HepG2 (cell line): Measurements from ENCODE around the gene SMG5. TPM values are rescaled to one million over a fixed set of nuclear protein-coding genes. Genes with fewer than 3 reads are reported as not detected.

Source experiments
- ARNT ChIP-seq: fragments of 450-650 bp; IDR thresholded peaks from 2 replicates; pipeline ENCODE4 v1.6.1; 2017
- CBFB ChIP-seq: sonication (generic); formaldehyde crosslinking; IDR thresholded peaks from 2 replicates; pipeline ENCODE4 v1.4.0; 2020; ENCODE audit warnings: missing genetic modification reagents
- CSRNP2 ChIP-seq: sonication (generic); formaldehyde crosslinking; conservative IDR thresholded peaks from 2 replicates; pipeline ENCODE4 v1.8.0; 2022; ENCODE audit warnings: low read depth, missing genetic modification reagents
- ESRRA ChIP-seq: sonication (generic); formaldehyde crosslinking; IDR thresholded peaks from 2 replicates; pipeline ENCODE4 v1.5.1; 2020; ENCODE audit warnings: mild to moderate bottlenecking, low read depth, missing genetic modification reagents
- ETV5 ChIP-seq: IDR thresholded peaks from 2 replicates; pipeline ENCODE4 v1.6.1; 2018; ENCODE audit warnings: missing biosample characterization, missing genetic modification reagents, inconsistent platforms, borderline replicate concordance
- GTF3A ChIP-seq: sonication (generic); formaldehyde crosslinking; conservative IDR thresholded peaks from 2 replicates; pipeline ENCODE4 v1.4.0; 2020; ENCODE audit warnings: mild to moderate bottlenecking, missing genetic modification reagents
- MAX ChIP-seq: IDR thresholded peaks from 2 replicates; pipeline ENCODE4 v1.6.1; 2012; ENCODE audit warnings: inconsistent platforms
- NR2F6 ChIP-seq, 2 experiments: IDR thresholded peaks; 2 replicates each; pipeline ENCODE4 v1.6.1; 2016; ENCODE audit warnings: antibody characterized with exemption in 1 of 2, mild to moderate bottlenecking in 1 of 2
- NR3C1 ChIP-seq: sonication (generic); formaldehyde crosslinking; IDR thresholded peaks from 2 replicates; pipeline ENCODE4 v1.4.0; 2020; ENCODE audit warnings: missing genetic modification reagents
- SMARCC2 ChIP-seq: fragments of 450-650 bp; IDR thresholded peaks from 2 replicates; pipeline ENCODE4 v1.6.1; 2017; ENCODE audit warnings: antibody characterized with exemption, mild to moderate bottlenecking
- TEAD3 ChIP-seq: optimal IDR thresholded peaks from 2 replicates; pipeline ENCODE3; 2016; ENCODE audit warnings: borderline replicate concordance
- U2AF1 ChIP-seq: fragments of 200-400 bp; formaldehyde crosslinking; optimal IDR thresholded peaks from 2 replicates; pipeline ENCODE3; 2017; ENCODE audit warnings: mild to moderate bottlenecking, low read depth, low read length
- YEATS2 ChIP-seq: sonication (generic); formaldehyde crosslinking; IDR thresholded peaks from 2 replicates; pipeline ENCODE4 v1.4.0; 2020; ENCODE audit warnings: missing genetic modification reagents, borderline replicate concordance
- ZBED4 ChIP-seq: sonication (generic); formaldehyde crosslinking; IDR thresholded peaks from 2 replicates; pipeline ENCODE4 v1.4.0; 2020; ENCODE audit warnings: missing genetic modification reagents, borderline replicate concordance
- ZBTB49 ChIP-seq: sonication (generic); formaldehyde crosslinking; IDR thresholded peaks from 2 replicates; pipeline ENCODE4 v1.4.0; 2020; ENCODE audit warnings: missing genetic modification reagents, borderline replicate concordance
- ZNF251 ChIP-seq: sonication (generic); formaldehyde crosslinking; IDR thresholded peaks from 2 replicates; pipeline ENCODE4 v1.9.0; 2021; ENCODE audit warnings: mild to moderate bottlenecking, missing genetic modification reagents
- ZNF253 ChIP-seq: sonication (generic); formaldehyde crosslinking; IDR thresholded peaks from 2 replicates; pipeline ENCODE4 v1.8.0; 2022; ENCODE audit warnings: mild to moderate bottlenecking, missing genetic modification reagents, borderline replicate concordance
- ZNF282 ChIP-seq: fragments of 450-650 bp; IDR thresholded peaks from 2 replicates; pipeline ENCODE4 v1.6.1; 2018; ENCODE audit not compliant: partially characterized antibody
- ZNF33B ChIP-seq: sonication (generic); formaldehyde crosslinking; IDR thresholded peaks from 2 replicates; pipeline ENCODE4 v1.5.1; 2020; ENCODE audit warnings: mild to moderate bottlenecking, missing genetic modification reagents
- ZNF615 ChIP-seq: sonication (generic); formaldehyde crosslinking; IDR thresholded peaks from 2 replicates; pipeline ENCODE4 v1.5.0; 2020; ENCODE audit warnings: mild to moderate bottlenecking, missing genetic modification reagents, borderline replicate concordance
- ZNF737 ChIP-seq: sonication (generic); formaldehyde crosslinking; IDR thresholded peaks from 2 replicates; pipeline ENCODE4 v1.5.0; 2020; ENCODE audit warnings: missing genetic modification reagents, mild to moderate bottlenecking, borderline replicate concordance
- polyA plus RNA-seq, 8 experiments: library from polyadenylated mRNA; depleted of rRNA in 3 of 8; stranded (reverse) in 7 of 8; unstranded in 1 of 8; fragments of >200 nt; fragmentation: Illumina TruSeq in 4 of 8; extraction: Trizol in 4 of 8; gene quantifications; 2 replicates each; pipeline versions ENCODE4 v1.2.1 to v1.2.3, GENCODE V29; 2011 to 2016; ENCODE audit warnings: low read depth in 4 of 8, missing spikeins in 1 of 8, mixed read lengths in 1 of 8; ENCODE audit not compliant: insufficient read depth in 1 of 8
- total RNA-seq, 5 experiments: library from RNA; depleted of rRNA; stranded (reverse); fragments of >200 nt; fragmentation: Illumina TruSeq; extraction: Trizol; gene quantifications; 2 replicates each; pipeline ENCODE4 v1.2.3, GENCODE V29; 2016; ENCODE audit warnings: low read depth in 1 of 5

The SMG5 gene
- total and polyA plus RNA-seq, 2 of the 13 experiments (the other 11 are each of a cell fraction or from before 2014, with no cell fraction given), result 50.5 to 84.0 TPM

- no peak for TF ChIP-seq ZNF737
- TF ChIP-seq U2AF1, result no peak
- TF ChIP-seq ETV5, result no peak
- 0 out of 2 replicates have a peak, but pooled peaks have one; percentile 72 for TF ChIP-seq ZNF253 (CRISPR knock-in tag)
- TF ChIP-seq NR2F6 (IDR thresholded peaks at IDR 0.05), result 0 out of 2 replicates have a peak, but pooled peaks have one; percentile 32
- TF ChIP-seq NR2F6 (CRISPR knock-in tag; IDR thresholded peaks at IDR 0.05), result peak; percentile 28; the same call in 1 of the 2 replicates
- TF ChIP-seq ZBED4 (CRISPR knock-in tag), result peak; percentile 55; the same call in 1 of the 2 replicates
- peak; percentile 52; the same call in 1 of the 2 replicates for TF ChIP-seq ESRRA (CRISPR knock-in tag)
- TF ChIP-seq ZNF615 (CRISPR knock-in tag), result no peak
- TF ChIP-seq ZNF33B, result 0 out of 2 replicates have a peak, but pooled peaks have one; percentile 53
- 0 out of 2 replicates have a peak, but pooled peaks have one; percentile 20 for TF ChIP-seq CBFB (CRISPR knock-in tag)
- 0 out of 2 replicates have a peak, but pooled peaks have one; percentile 56 for TF ChIP-seq GTF3A (CRISPR knock-in tag)
- TF ChIP-seq YEATS2 (CRISPR knock-in tag), result peak; percentile 91
- TF ChIP-seq TEAD3 (CRISPR knock-in tag), result peak; percentile 14
- no peak for TF ChIP-seq ZNF282
- no peak for TF ChIP-seq SMARCC2
- no peak for TF ChIP-seq ZNF251 (CRISPR knock-in tag)
- peak; percentile 78 for TF ChIP-seq MAX
- TF ChIP-seq ARNT, result no peak
- no peak for TF ChIP-seq ZBTB49 (CRISPR knock-in tag)
- no peak for TF ChIP-seq CSRNP2
- no peak for TF ChIP-seq NR3C1
Observed at GRCh38 chr1:156212833-156213643, 69.6 kb downstream of the SMG5 start, which contains the start of gene PMF1 (continued).
